ENCODE measurements around the gene EHMT2.
"Not testable (repeated sequence)": the region's sequence is repeated elsewhere in the genome, so short reads cannot be mapped to it uniquely, and the experiment has no call there.

GRCh38 chr6:31864123-31864562 lies 33.4 kb downstream of the EHMT2 start:
- not testable (repeated sequence) for TF ChIP-seq CTCF (IDR thresholded peaks at IDR 0.05; ENCODE audit: insufficient read depth, low read depth, low read length); EZH2 (IDR thresholded peaks at IDR 0.05; ENCODE audit: insufficient read depth, low read length)

Data from astrocyte (in vitro differentiated cells and primary cell).